Mucosa of stomach (tissue), 1 donor: ENCODE measurements around the gene MDH2.
"Not testable (repeated sequence)": the region's sequence is repeated elsewhere in the genome, so short reads cannot be mapped to it uniquely, and the experiment has no call there.

ENCODE experiments used
- H3K27me3 ChIP-seq: one replicate; pipeline ENCODE4 v1.7.0; 2013; ENCODE audit warnings: mild to moderate bottlenecking, low read length; ENCODE audit not compliant: control insufficient read depth, insufficient read depth
- H3K36me3 ChIP-seq: one replicate; pipeline ENCODE4 v1.7.0; 2013; ENCODE audit warnings: low read length; ENCODE audit not compliant: control insufficient read depth, insufficient read depth
- H3K4me1 ChIP-seq: one replicate; pipeline ENCODE4 v1.7.0; 2013; ENCODE audit warnings: mild to moderate bottlenecking, low read length; ENCODE audit not compliant: control insufficient read depth, insufficient read depth
- H3K4me3 ChIP-seq: one replicate; pipeline ENCODE4 v1.7.0; 2013; ENCODE audit warnings: low read length
- H3K9ac ChIP-seq: one replicate; pipeline ENCODE4 v1.7.0; 2013; ENCODE audit warnings: mild to moderate bottlenecking, low read length, moderate library complexity
- H3K9me3 ChIP-seq: one replicate; pipeline ENCODE4 v1.7.0; 2013; ENCODE audit warnings: mild to moderate bottlenecking, low read length, moderate library complexity; ENCODE audit not compliant: control insufficient read depth
- donor health status: Pancreatic carcinoma.

MDH2 gene

DNA sequence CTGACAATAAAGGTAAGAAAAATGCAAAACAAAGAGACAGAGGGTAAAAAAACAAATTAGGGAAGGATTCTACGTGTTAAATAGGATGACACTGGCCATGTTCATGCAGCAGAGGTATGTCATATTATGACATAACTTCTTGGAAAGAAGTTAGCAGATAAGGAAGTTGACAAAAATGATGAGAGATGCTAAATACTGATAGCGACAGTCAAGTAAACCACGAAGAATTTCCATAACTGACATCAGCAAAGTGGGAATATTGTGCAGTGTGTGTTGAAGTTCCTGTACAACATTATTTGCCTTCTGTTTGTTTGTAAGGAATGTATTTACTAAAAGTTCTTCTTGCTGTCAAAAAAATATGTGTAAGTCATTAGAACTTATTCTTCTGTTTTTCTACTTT is 29.5 kb downstream of the MDH2 start:
- no peaks in the 10 kb centered on the region for H3K27me3 ChIP-seq
- no peaks in the 10 kb centered on the region for H3K4me1 ChIP-seq
- H3K4me3 ChIP-seq: no peak overlapping the region
- no peaks in the 10 kb centered on the region for H3K9me3 ChIP-seq
- no peaks in the 10 kb centered on the region for H3K36me3 ChIP-seq
- no peak overlapping the region for H3K9ac ChIP-seq

DNA sequence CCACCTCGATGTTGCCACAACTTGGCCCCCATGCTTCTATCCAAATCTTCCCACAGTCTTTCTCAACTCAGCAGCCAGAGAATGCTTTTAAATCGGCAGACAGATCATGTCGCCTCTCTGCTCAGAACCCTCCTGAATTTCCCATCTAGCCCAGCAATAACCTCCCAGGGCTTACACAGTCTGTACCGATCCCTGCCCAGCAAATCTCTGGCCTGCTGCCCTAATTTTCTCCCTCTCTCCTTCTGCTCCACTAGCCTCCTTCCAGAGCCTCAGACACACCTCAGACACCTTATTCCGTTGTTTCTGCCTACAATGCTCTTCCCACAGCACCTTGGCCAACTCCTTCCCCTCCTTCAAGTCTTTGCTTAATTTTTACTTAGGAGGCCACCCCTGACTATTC is 32.3 kb downstream of the MDH2 start:
- no peaks in the 10 kb centered on the region for H3K27me3 ChIP-seq
- no peaks in the 10 kb centered on the region for H3K4me1 ChIP-seq

GRCh38 chr7:76084115-76084514 is 36.2 kb downstream of the MDH2 start:
- H3K36me3 ChIP-seq, H3K27me3 ChIP-seq, H3K9ac ChIP-seq, H3K4me3 ChIP-seq, H3K9me3 ChIP-seq, H3K4me1 ChIP-seq: not testable (repeated sequence)

More for the DNA sequence above, 32.3 kb downstream of the MDH2 start:
- no peak overlapping the region for H3K9ac ChIP-seq
- no peak overlapping the region for H3K4me3 ChIP-seq
- no peaks in the 10 kb centered on the region for H3K9me3 ChIP-seq
- no peaks in the 10 kb centered on the region for H3K36me3 ChIP-seq

GRCh38 chr7:76086070-76086469 is 38.2 kb downstream of the MDH2 start:
- Histone ChIP-seq H3K9me3 (no peaks in the 10 kb centered on the region), H3K27me3 (no peaks in the 10 kb centered on the region), H3K4me3 (no peak overlapping the region), H3K4me1 (peaks cover 11% of the 10 kb centered on the region), H3K9ac (no peak overlapping the region), H3K36me3 (no peaks in the 10 kb centered on the region)

- not testable (repeated sequence) for H3K27me3 ChIP-seq, H3K36me3 ChIP-seq, H3K9ac ChIP-seq, H3K9me3 ChIP-seq, H3K4me3 ChIP-seq
- peaks cover 11% of the 10 kb centered on the region for H3K4me1 ChIP-seq
Observed at GRCh38 chr7:76087362-76087791, 39.5 kb downstream of the MDH2 start.

GRCh38 chr7:76089865-76090475 is 42.1 kb downstream of the MDH2 start:
- no peak overlapping the region for H3K9ac ChIP-seq
- peaks cover 11% of the 10 kb centered on the region for H3K4me1 ChIP-seq
- no peaks in the 10 kb centered on the region for H3K27me3 ChIP-seq
- no peaks in the 10 kb centered on the region for H3K9me3 ChIP-seq
- no peak overlapping the region for H3K4me3 ChIP-seq
- no peaks in the 10 kb centered on the region for H3K36me3 ChIP-seq

DNA sequence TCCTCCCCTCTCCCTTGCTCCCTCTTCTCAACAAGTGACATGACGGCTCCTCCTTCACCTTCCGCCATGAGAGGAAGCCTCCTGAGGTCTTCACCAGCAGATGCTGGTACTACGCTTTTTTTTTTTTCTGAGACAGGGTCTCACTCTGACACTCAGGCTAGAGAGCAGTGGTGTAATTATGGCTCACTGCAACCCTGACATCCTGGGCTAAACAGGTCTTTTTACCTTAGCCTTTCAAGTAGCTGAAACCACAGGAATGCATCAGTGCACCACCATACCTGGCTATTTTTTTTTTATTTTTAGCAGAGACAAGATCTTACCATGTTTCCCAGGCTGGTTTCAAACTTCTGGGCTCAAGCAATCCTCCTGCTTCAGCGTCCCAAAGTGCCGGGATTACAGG is 43.6 kb downstream of the MDH2 start:
- H3K9ac ChIP-seq: no peak overlapping the region
- H3K36me3 ChIP-seq: no peaks in the 10 kb centered on the region
- no peak overlapping the region for H3K4me3 ChIP-seq
- no peaks in the 10 kb centered on the region for H3K27me3 ChIP-seq
- H3K4me1 ChIP-seq: peaks cover 11% of the 10 kb centered on the region
- H3K9me3 ChIP-seq: no peaks in the 10 kb centered on the region

DNA sequence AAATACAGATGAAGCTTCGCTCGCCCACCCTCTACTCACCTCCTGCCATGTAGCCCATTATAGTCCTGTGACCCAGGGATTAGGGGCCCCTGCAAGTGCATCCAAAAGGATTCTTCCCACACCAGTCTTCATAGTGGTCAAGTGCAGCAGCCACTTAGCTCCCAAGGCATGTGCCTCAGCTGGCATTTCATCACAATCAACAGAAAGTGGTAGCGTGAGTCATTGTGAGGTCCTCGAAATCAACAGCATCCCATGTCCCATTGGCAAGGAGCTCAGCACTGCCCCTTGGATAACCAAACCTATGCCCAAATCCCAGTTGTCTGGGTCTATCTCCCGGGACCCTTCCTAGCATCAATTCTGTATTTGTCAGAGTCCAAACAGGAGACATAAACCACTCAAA is 45.6 kb downstream of the MDH2 start:
- H3K4me1 ChIP-seq, H3K36me3 ChIP-seq, H3K27me3 ChIP-seq, H3K9ac ChIP-seq, H3K9me3 ChIP-seq, H3K4me3 ChIP-seq: not testable (repeated sequence)

DNA sequence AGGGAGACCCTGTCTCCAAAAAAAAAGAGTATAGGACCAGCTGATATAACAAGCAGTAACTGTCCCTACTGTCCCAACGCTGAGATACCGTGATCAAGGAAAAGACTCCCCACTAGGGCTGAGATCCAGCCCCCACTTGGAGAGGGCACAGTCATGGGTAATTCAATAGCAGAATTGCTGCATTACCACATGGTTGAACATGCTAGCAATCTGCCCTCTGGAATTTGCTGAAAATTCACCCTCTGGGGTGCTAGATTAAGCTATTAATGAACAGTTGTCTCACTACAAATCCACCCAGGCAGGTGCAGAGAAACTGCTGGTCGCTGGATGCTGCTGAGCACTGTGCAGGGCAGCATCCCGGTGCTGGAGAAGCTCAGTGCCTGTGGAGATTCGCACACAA is 46.4 kb downstream of the MDH2 start:
- not testable (repeated sequence) for H3K4me3 ChIP-seq, H3K4me1 ChIP-seq, H3K27me3 ChIP-seq, H3K9ac ChIP-seq, H3K36me3 ChIP-seq, H3K9me3 ChIP-seq

- Histone ChIP-seq H3K27me3 (no peaks in the 10 kb centered on the region), H3K9me3 (no peaks in the 10 kb centered on the region), H3K36me3 (no peaks in the 10 kb centered on the region), H3K4me3 (no peak overlapping the region), H3K9ac (no peak overlapping the region), H3K4me1 (no peaks in the 10 kb centered on the region)
Observed at GRCh38 chr7:76095908-76096307, 48.0 kb downstream of the MDH2 start.

GRCh38 chr7:76101693-76102437 is 54.0 kb downstream of the MDH2 start:
- not testable (repeated sequence) for H3K27me3 ChIP-seq, H3K9me3 ChIP-seq, H3K4me1 ChIP-seq, H3K9ac ChIP-seq, H3K36me3 ChIP-seq, H3K4me3 ChIP-seq

- H3K9me3 ChIP-seq, H3K27me3 ChIP-seq, H3K9ac ChIP-seq, H3K4me3 ChIP-seq, H3K36me3 ChIP-seq: not testable (repeated sequence)
- peaks cover 23% of the 10 kb centered on the region for H3K4me1 ChIP-seq
Observed at GRCh38 chr7:76103788-76104187, 55.9 kb downstream of the MDH2 start.

GRCh38 chr7:76106130-76106529 is 58.2 kb downstream of the MDH2 start:
- H3K36me3 ChIP-seq, H3K4me3 ChIP-seq, H3K27me3 ChIP-seq, H3K9me3 ChIP-seq, H3K9ac ChIP-seq: not testable (repeated sequence)
- H3K4me1 ChIP-seq: peaks cover 23% of the 10 kb centered on the region
